GM12892 (cell line): Measurements from ENCODE around the gene CHST9.
"Not testable (repeated sequence)": the region's sequence is repeated elsewhere in the genome, so short reads cannot be mapped to it uniquely, and the experiment has no call there.

ENCODE experiments used
- DNase-seq: peaks from one replicate; pipeline ENCODE4 v3.0.0; 2011; ENCODE audit not compliant: insufficient read length
- FAIRE-seq: peaks from 2 replicates; lab custom pipeline; 2011; peaks lifted over from hg19 to GRCh38; lab: Jason Lieb, UNC
- POLR2A ChIP-seq: IDR thresholded peaks from 2 replicates; pipeline ENCODE4 v1.6.1; 2011; ENCODE audit warnings: low read depth, low read length, control low read depth
- POLR2AphosphoS5 ChIP-seq: IDR thresholded peaks from 2 replicates; pipeline ENCODE4 v1.6.1; 2011; ENCODE audit warnings: low read depth, low read length, control low read depth
- TAF1 ChIP-seq: IDR thresholded peaks from 2 replicates; pipeline ENCODE4 v1.6.1; 2011; ENCODE audit warnings: low read depth, mild to moderate bottlenecking, control low read depth, low read length, borderline replicate concordance

Gene CHST9

GRCh38 chr18:27110319-27110718 lies 74.8 kb downstream of the CHST9 start:
- FAIRE-seq (no peak), DNase-seq (no peak)
- TF ChIP-seq POLR2AphosphoS5 (no peak), POLR2A (no peak), TAF1 (no peak)

GRCh38 chr18:27109451-27109850 lies 75.7 kb downstream of the CHST9 start:
- FAIRE-seq (no peak), DNase-seq (no peak)
- no peak for TF ChIP-seq POLR2A
- no peak for TF ChIP-seq POLR2AphosphoS5
- no peak for TF ChIP-seq TAF1

GRCh38 chr18:27108842-27109241 lies 76.3 kb downstream of the CHST9 start:
- no peak for DNase-seq
- TF ChIP-seq POLR2A (no peak), TAF1 (no peak), POLR2AphosphoS5 (no peak)
- no peak for FAIRE-seq

GRCh38 chr18:27104743-27105142 lies 80.4 kb downstream of the CHST9 start:
- no peak for TF ChIP-seq POLR2A
- TF ChIP-seq POLR2AphosphoS5: no peak
- no peak for TF ChIP-seq TAF1
- DNase-seq: no peak
- no peak for FAIRE-seq

- no peak for DNase-seq
- FAIRE-seq: no peak
- TF ChIP-seq TAF1: no peak
- TF ChIP-seq POLR2AphosphoS5: no peak
- TF ChIP-seq POLR2A: no peak
These were observed 90.5 kb downstream of the CHST9 start for GRCh38 chr18:27094621-27095020.

GRCh38 chr18:27093290-27093689 lies 91.8 kb downstream of the CHST9 start:
- not testable (repeated sequence) for DNase-seq

GRCh38 chr18:27081701-27082100 lies 103.4 kb downstream of the CHST9 start:
- no peak for FAIRE-seq
- DNase-seq: no peak
- TF ChIP-seq TAF1 (no peak), POLR2AphosphoS5 (no peak), POLR2A (no peak)

More at GRCh38 chr18:27093290-27093689, 91.8 kb downstream of the CHST9 start:
- FAIRE-seq: not testable (repeated sequence)

- DNase-seq: no peak
- TF ChIP-seq TAF1 (no peak), POLR2AphosphoS5 (no peak), POLR2A (no peak)
- FAIRE-seq: no peak
These were observed 109.3 kb downstream of the CHST9 start for GRCh38 chr18:27075828-27076227.

- peak; percentile 83 for FAIRE-seq
- no peak for DNase-seq
- TF ChIP-seq POLR2A (no peak), POLR2AphosphoS5 (no peak)
These were observed 111.7 kb downstream of the CHST9 start for GRCh38 chr18:27073404-27073830.

- FAIRE-seq (no peak), DNase-seq (no peak)
- TF ChIP-seq POLR2A (no peak), TAF1 (no peak), POLR2AphosphoS5 (no peak)
These were observed 120.4 kb downstream of the CHST9 start for GRCh38 chr18:27064673-27065072.

- TF ChIP-seq POLR2AphosphoS5 (no peak), TAF1 (no peak), POLR2A (no peak)
- DNase-seq (no peak), FAIRE-seq (no peak)
These were observed 122.3 kb downstream of the CHST9 start for GRCh38 chr18:27062802-27063201.

GRCh38 chr18:27061488-27062095 lies 123.5 kb downstream of the CHST9 start:
- DNase-seq (no peak), FAIRE-seq (no peak)
- TF ChIP-seq POLR2A (no peak), TAF1 (no peak), POLR2AphosphoS5 (no peak)
